ENCODE results near the gene TTC29. TPM values are rescaled to one million over a fixed set of nuclear protein-coding genes. Genes with fewer than 3 reads are reported as not detected.

Gene TTC29
- total RNA-seq, 1 experiment from 2014 or later, result 0.09 TPM

GRCh38 chr4:146795711-146796110, 150.0 kb downstream of the TTC29 start:
- Mint-ChIP-seq H3K27me3 (ENCODE audit: low read depth) (no peaks in the 10 kb centered on the region), H3K27ac (no peak overlapping the region), H3K4me1 (no peaks in the 10 kb centered on the region), H3K9me3 (no peaks in the 10 kb centered on the region), H3K36me3 (no peaks in the 10 kb centered on the region), H3K4me3 (no peak overlapping the region)
- no peak for ATAC-seq
- no peak for DNase-seq (ENCODE audit: low spot score)
- TF ChIP-seq ZNF138 (CRISPR knock-in tag; conservative IDR thresholded peaks at IDR 0.05) (no peak), ATF3 (CRISPR knock-in tag; conservative IDR thresholded peaks at IDR 0.05) (no peak)
- ChIA-PET POLR2A (no interaction called here), CTCF (no interaction called here)

- CTCF ChIA-PET, result no interaction called here
- Mint-ChIP-seq H3K27ac (no peak overlapping the region), H3K27me3 (ENCODE audit: low read depth) (no peaks in the 10 kb centered on the region), H3K4me1 (no peaks in the 10 kb centered on the region), H3K36me3 (no peaks in the 10 kb centered on the region), H3K4me3 (no peak overlapping the region), H3K9me3 (no peaks in the 10 kb centered on the region)
- ATAC-seq, result no peak
- TF ChIP-seq IRF2 (CRISPR knock-in tag; IDR thresholded peaks at IDR 0.05; ENCODE audit: borderline replicate concordance, low read depth) (no peak), TP53 (CRISPR knock-in tag; IDR thresholded peaks at IDR 0.05) (no peak), USF1 (CRISPR knock-in tag; IDR thresholded peaks at IDR 0.05) (no peak)
- POLR2A ChIA-PET, result no interaction called here
- DNase-seq (ENCODE audit: low spot score), result no peak
Observed at GRCh38 chr4:146793727-146794126, 151.9 kb downstream of the TTC29 start.

- H3K9me3 Mint-ChIP-seq, result no peaks in the 10 kb centered on the region
Observed at GRCh38 chr4:146791439-146791838, 154.2 kb downstream of the TTC29 start.

GRCh38 chr4:146790515-146790914, 155.1 kb downstream of the TTC29 start:
- Mint-ChIP-seq H3K9me3 (no peaks in the 10 kb centered on the region), H3K4me1 (no peaks in the 10 kb centered on the region), H3K36me3 (no peaks in the 10 kb centered on the region), H3K27me3 (ENCODE audit: low read depth) (no peaks in the 10 kb centered on the region), H3K4me3 (no peak overlapping the region), H3K27ac (no peak overlapping the region)
- DNase-seq (ENCODE audit: low spot score), result no peak
- no peak for TF ChIP-seq IRF2 (CRISPR knock-in tag; IDR thresholded peaks at IDR 0.05; ENCODE audit: borderline replicate concordance, low read depth)
- TF ChIP-seq NFYB (CRISPR knock-in tag; conservative IDR thresholded peaks at IDR 0.05; ENCODE audit: low read depth), result no peak
- no peak for TF ChIP-seq USF2 (CRISPR knock-in tag; IDR thresholded peaks at IDR 0.05)
- TF ChIP-seq IRF1 (CRISPR knock-in tag; IDR thresholded peaks at IDR 0.05), result no peak
- no peak for TF ChIP-seq ZNF263 (CRISPR knock-in tag; IDR thresholded peaks at IDR 0.05; ENCODE audit: low read depth)
- no peak for TF ChIP-seq TP53 (CRISPR knock-in tag; IDR thresholded peaks at IDR 0.05)
- TF ChIP-seq ZNF423 (CRISPR knock-in tag; IDR thresholded peaks at IDR 0.05), result no peak
- TF ChIP-seq USF1 (CRISPR knock-in tag; IDR thresholded peaks at IDR 0.05), result no peak
- TF ChIP-seq NR1H2 (CRISPR knock-in tag; IDR thresholded peaks at IDR 0.05), result no peak
- TF ChIP-seq NFATC4 (CRISPR knock-in tag; IDR thresholded peaks at IDR 0.05), result no peak
- POLR2A ChIA-PET, result interaction anchor here (0.7 kb wide), 1 partner anchor 143 kb away, joined by 4 read pairs; no protein-coding TSS in a partner anchor
- CTCF ChIA-PET, result no interaction called here
- ATAC-seq, result no peak

More at GRCh38 chr4:146791439-146791838, 154.2 kb downstream of the TTC29 start:
- TF ChIP-seq FOXJ3 (CRISPR knock-in tag; IDR thresholded peaks at IDR 0.05; ENCODE audit: borderline replicate concordance) (no peak), NFE2L1 (CRISPR knock-in tag; IDR thresholded peaks at IDR 0.05) (no peak), MAX (CRISPR knock-in tag; IDR thresholded peaks at IDR 0.05) (no peak), SP1 (CRISPR knock-in tag; conservative IDR thresholded peaks at IDR 0.05) (no peak), ETV6 (CRISPR knock-in tag; IDR thresholded peaks at IDR 0.05) (no peak), HMGA2 (CRISPR knock-in tag; IDR thresholded peaks at IDR 0.05) (no peak), NR3C1 (CRISPR knock-in tag; conservative IDR thresholded peaks at IDR 0.05; ENCODE audit: low read depth) (no peak), SMAD4 (CRISPR knock-in tag; IDR thresholded peaks at IDR 0.05) (no peak), ELF4 (CRISPR knock-in tag; IDR thresholded peaks at IDR 0.05; ENCODE audit: low read depth) (no peak), IRF1 (CRISPR knock-in tag; IDR thresholded peaks at IDR 0.05) (no peak), RELA (CRISPR knock-in tag; IDR thresholded peaks at IDR 0.05; ENCODE audit: borderline replicate concordance) (no peak), NFATC4 (CRISPR knock-in tag; IDR thresholded peaks at IDR 0.05) (no peak), TEAD1 (CRISPR knock-in tag; IDR thresholded peaks at IDR 0.05) (no peak), ZNF396 (CRISPR knock-in tag; IDR thresholded peaks at IDR 0.05; ENCODE audit: borderline replicate concordance) (no peak), ZNF121 (CRISPR knock-in tag; IDR thresholded peaks at IDR 0.05) (no peak)
- no peaks in the 10 kb centered on the region for H3K36me3 Mint-ChIP-seq
- POLR2A ChIA-PET, result no interaction called here
- no peak overlapping the region for H3K27ac Mint-ChIP-seq
- CTCF ChIA-PET, result no interaction called here
- no peak for ATAC-seq
- DNase-seq (ENCODE audit: low spot score), result no peak
- H3K27me3 Mint-ChIP-seq (ENCODE audit: low read depth), result no peaks in the 10 kb centered on the region
- H3K4me3 Mint-ChIP-seq, result no peak overlapping the region
- H3K4me1 Mint-ChIP-seq, result no peaks in the 10 kb centered on the region
